HEK293 (cell line): ENCODE measurements around the gene LRP1B.

Experiments
- CTCF ChIA-PET: fragments of 350-600 bp; formaldehyde crosslinking; extraction: SDS; loops from one replicate; lab custom pipeline; 2021; ENCODE audit warnings: antibody characterized with exemption; lab: Yijun Ruan, JAX
- POLR2A ChIA-PET: fragments of 300-600 bp; formaldehyde crosslinking; extraction: SDS; loops from one replicate; lab custom pipeline; 2020; ENCODE audit warnings: antibody characterized with exemption, inconsistent platforms; lab: Yijun Ruan, JAX
- H3K27ac ChIP-seq: fragments of 200-500 bp; sonication (Bioruptor generic); 2 replicates; pipeline ENCODE4 v1.5.1; 2014; ENCODE audit warnings: low read depth, low read length, control low read depth, inconsistent platforms; ENCODE audit errors: extremely low read depth
- H3K36me3 ChIP-seq, 2 experiments: fragments of 200-500 bp in 1 of 2; sonication (Bioruptor generic) in 1 of 2; 1 replicate in 1 of 2; 2 replicates in 1 of 2; pipeline ENCODE4 v1.5.1; 2014 to 2017; ENCODE audit warnings: inconsistent platforms in 2 of 2, low read length in 2 of 2; ENCODE audit not compliant: control insufficient read depth in 2 of 2, insufficient read depth in 1 of 2
- H3K4me1 ChIP-seq: fragments of 200-500 bp; sonication (Bioruptor generic); 2 replicates; pipeline ENCODE4 v1.5.1; 2014; ENCODE audit warnings: mild to moderate bottlenecking, low read length, inconsistent platforms; ENCODE audit not compliant: control insufficient read depth, insufficient read depth
- H3K4me3 ChIP-seq: 2 replicates; pipeline ENCODE4 v1.5.1; 2011; ENCODE audit warnings: low read depth, mild to moderate bottlenecking, control low read depth, low read length, moderate library complexity
- H3K9me3 ChIP-seq: fragments of 200-500 bp; sonication (Bioruptor generic); 2 replicates; pipeline ENCODE4 v1.5.1; 2014; ENCODE audit warnings: low read depth, low read length, inconsistent platforms; ENCODE audit not compliant: control insufficient read depth, insufficient read depth
- GLIS1 ChIP-seq: fragments of 450-650 bp; formaldehyde crosslinking; IDR thresholded peaks from 2 replicates; pipeline ENCODE4 v1.5.1; 2016; ENCODE audit warnings: missing biosample characterization, missing genetic modification characterization
- KLF1 ChIP-seq: fragments of 450-650 bp; formaldehyde crosslinking; IDR thresholded peaks from 2 replicates; pipeline ENCODE4 v1.5.1; 2016; ENCODE audit warnings: missing biosample characterization, missing genetic modification characterization
- KLF9 ChIP-seq: fragments of 450-650 bp; formaldehyde crosslinking; IDR thresholded peaks from 2 replicates; pipeline ENCODE4 v1.5.1; 2016; ENCODE audit warnings: missing biosample characterization, missing genetic modification characterization, low read depth
- RBAK ChIP-seq: fragments of 450-650 bp; formaldehyde crosslinking; IDR thresholded peaks from 2 replicates; pipeline ENCODE4 v1.5.1; 2016; ENCODE audit warnings: missing biosample characterization, missing genetic modification characterization
- SETDB1 ChIP-seq: IDR thresholded peaks from one replicate; pipeline ENCODE4 v1.6.1; 2017; ENCODE audit warnings: mild to moderate bottlenecking, low read length, moderate library complexity, mixed read lengths; ENCODE audit not compliant: insufficient read length
- ZFP3 ChIP-seq: fragments of 450-650 bp; formaldehyde crosslinking; IDR thresholded peaks from 2 replicates; pipeline ENCODE4 v1.5.1; 2016; ENCODE audit warnings: low read depth, missing biosample characterization, missing genetic modification characterization
- ZNF132 ChIP-seq: fragments of 450-650 bp; formaldehyde crosslinking; IDR thresholded peaks from 2 replicates; pipeline ENCODE4 v1.5.1; 2017; ENCODE audit warnings: missing biosample characterization, missing genetic modification characterization, borderline replicate concordance
- ZNF324 ChIP-seq: fragments of 450-650 bp; formaldehyde crosslinking; IDR thresholded peaks from 2 replicates; pipeline ENCODE4 v1.5.1; 2016; ENCODE audit warnings: missing biosample characterization, missing genetic modification characterization
- ZNF416 ChIP-seq: fragments of 450-650 bp; formaldehyde crosslinking; IDR thresholded peaks from 2 replicates; pipeline ENCODE4 v1.5.1; 2016; ENCODE audit warnings: missing biosample characterization, missing genetic modification characterization
- ZNF48 ChIP-seq: fragments of 450-650 bp; formaldehyde crosslinking; IDR thresholded peaks from 2 replicates; pipeline ENCODE4 v1.5.1; 2016; ENCODE audit warnings: missing biosample characterization, missing genetic modification characterization
- ZNF549 ChIP-seq: fragments of 450-650 bp; IDR thresholded peaks from 2 replicates; pipeline ENCODE4 v1.5.1; 2018; ENCODE audit warnings: missing biosample characterization, missing genetic modification characterization, mild to moderate bottlenecking, inconsistent platforms, moderate library complexity
- ZNF558 ChIP-seq: fragments of 450-650 bp; formaldehyde crosslinking; IDR thresholded peaks from 2 replicates; pipeline ENCODE4 v1.5.1; 2016; ENCODE audit warnings: missing biosample characterization, missing genetic modification characterization
- ZNF624 ChIP-seq: fragments of 450-650 bp; formaldehyde crosslinking; IDR thresholded peaks from 2 replicates; pipeline ENCODE4 v1.5.1; 2017; ENCODE audit warnings: missing biosample characterization, missing genetic modification characterization
- ZNF664 ChIP-seq: fragments of 450-650 bp; formaldehyde crosslinking; IDR thresholded peaks from 2 replicates; pipeline ENCODE4 v1.5.1; 2016; ENCODE audit warnings: missing biosample characterization, missing genetic modification characterization
- ZSCAN30 ChIP-seq: fragments of 450-650 bp; IDR thresholded peaks from 2 replicates; pipeline ENCODE4 v1.5.1; 2018; ENCODE audit warnings: missing biosample characterization, mild to moderate bottlenecking, missing genetic modification characterization, moderate library complexity
- TF ChIP-seq, protein P1 (sequence below): fragments of 450-650 bp; formaldehyde crosslinking; IDR thresholded peaks from 2 replicates; pipeline ENCODE4 v1.5.1; 2016; ENCODE audit warnings: missing biosample characterization, missing genetic modification characterization
- TF ChIP-seq, protein P2 (sequence below): fragments of 450-650 bp; formaldehyde crosslinking; optimal IDR thresholded peaks from 2 replicates; pipeline ENCODE3; 2016; ENCODE audit warnings: missing biosample characterization, mild to moderate bottlenecking, missing genetic modification characterization
- TF ChIP-seq, protein P3 (sequence below): fragments of 450-650 bp; formaldehyde crosslinking; IDR thresholded peaks from 2 replicates; pipeline ENCODE4 v1.5.1; 2016; ENCODE audit warnings: missing biosample characterization, missing genetic modification characterization

Gene LRP1B

DNA sequence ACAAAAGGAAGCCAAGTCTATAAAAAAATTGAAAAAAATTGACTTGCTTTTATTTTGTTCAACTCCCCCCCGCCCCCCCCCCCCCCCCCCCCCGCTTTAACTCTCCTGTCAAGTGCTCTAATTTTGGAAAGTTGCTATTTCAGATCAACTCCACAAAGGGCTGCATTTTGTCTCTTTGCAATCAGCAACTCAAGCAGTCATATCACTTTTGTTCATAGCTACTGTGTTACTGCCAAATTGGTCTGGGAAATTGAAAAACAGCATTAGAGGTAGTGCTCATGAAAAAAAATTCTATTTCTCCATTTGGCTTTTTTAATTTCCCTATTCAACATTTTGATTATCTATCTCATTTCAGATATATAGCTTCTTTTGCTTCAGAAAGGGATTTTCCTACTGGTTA is 531.8 kb downstream of the LRP1B start:
- Histone ChIP-seq H3K4me1 (no peaks in the 10 kb centered on the region), H3K27ac (no peak overlapping the region), H3K4me3 (no peak overlapping the region), H3K9me3 (no peaks in the 10 kb centered on the region), H3K36me3 (no peaks in the 10 kb centered on the region)
- ChIA-PET CTCF (no interaction called here), POLR2A (no interaction called here)
- no peak for TF ChIP-seq KLF1 (tag by site-specific recombination)
- TF ChIP-seq, protein P1, sequence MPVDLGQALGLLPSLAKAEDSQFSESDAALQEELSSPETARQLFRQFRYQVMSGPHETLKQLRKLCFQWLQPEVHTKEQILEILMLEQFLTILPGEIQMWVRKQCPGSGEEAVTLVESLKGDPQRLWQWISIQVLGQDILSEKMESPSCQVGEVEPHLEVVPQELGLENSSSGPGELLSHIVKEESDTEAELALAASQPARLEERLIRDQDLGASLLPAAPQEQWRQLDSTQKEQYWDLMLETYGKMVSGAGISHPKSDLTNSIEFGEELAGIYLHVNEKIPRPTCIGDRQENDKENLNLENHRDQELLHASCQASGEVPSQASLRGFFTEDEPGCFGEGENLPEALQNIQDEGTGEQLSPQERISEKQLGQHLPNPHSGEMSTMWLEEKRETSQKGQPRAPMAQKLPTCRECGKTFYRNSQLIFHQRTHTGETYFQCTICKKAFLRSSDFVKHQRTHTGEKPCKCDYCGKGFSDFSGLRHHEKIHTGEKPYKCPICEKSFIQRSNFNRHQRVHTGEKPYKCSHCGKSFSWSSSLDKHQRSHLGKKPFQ (tag by site-specific recombination): no peak
- TF ChIP-seq, protein P2, sequence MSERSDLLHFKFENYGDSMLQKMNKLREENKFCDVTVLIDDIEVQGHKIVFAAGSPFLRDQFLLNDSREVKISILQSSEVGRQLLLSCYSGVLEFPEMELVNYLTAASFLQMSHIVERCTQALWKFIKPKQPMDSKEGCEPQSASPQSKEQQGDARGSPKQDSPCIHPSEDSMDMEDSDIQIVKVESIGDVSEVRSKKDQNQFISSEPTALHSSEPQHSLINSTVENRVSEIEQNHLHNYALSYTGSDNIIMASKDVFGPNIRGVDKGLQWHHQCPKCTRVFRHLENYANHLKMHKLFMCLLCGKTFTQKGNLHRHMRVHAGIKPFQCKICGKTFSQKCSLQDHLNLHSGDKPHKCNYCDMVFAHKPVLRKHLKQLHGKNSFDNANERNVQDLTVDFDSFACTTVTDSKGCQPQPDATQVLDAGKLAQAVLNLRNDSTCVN (tag by site-specific recombination): no peak

DNA sequence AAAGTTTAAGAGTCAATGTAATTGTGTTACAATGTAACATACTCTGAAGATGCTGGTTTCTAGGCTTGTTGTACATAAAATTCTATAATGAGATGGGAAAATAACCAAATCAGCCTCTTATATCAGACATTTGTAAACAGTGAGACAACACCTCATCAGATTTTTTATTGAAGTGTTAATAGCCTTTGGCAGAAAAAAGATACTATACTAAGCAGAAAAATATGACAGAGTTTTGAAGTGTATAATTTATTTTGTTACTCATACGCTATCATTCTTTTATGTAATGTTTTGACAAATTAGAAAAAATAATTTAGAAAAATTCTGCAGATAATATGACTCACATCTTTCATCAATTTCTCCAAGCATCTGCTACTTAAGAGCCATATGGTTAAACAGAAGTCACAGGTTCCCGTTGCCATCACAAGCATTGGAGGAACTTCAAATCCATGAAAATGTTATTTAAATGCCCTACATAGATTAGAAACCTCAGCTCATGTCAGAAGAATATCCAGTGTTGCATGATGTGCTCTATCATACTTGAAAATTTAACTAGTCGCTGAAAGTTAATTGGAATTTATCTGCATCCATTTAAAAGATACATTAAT is 535.4 kb downstream of the LRP1B start:
- POLR2A ChIA-PET: no interaction called here
- CTCF ChIA-PET: no interaction called here

DNA sequence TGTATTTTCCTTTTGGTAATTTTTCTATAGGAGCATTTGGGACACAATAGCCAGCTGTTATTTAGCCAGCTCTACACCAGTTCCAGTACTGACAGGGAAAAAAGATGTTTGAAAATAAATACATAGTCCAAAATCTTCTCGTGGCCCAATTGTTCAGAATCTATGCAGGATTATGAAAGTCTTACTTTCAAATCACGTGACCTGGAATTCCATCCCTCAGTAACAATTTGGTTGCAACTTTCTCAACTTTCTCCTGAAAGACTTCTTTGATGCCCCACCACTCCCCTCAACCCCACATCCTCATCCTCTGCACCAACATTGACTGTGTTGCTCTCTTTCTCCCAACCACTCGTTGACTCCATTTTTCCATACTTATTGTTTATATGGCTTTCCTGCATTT is 539.0 kb downstream of the LRP1B start:
- no peak overlapping the region for H3K27ac ChIP-seq
- CTCF ChIA-PET: no interaction called here

More for the DNA sequence above, 535.4 kb downstream of the LRP1B start:
- no peak overlapping the region for H3K27ac ChIP-seq
- TF ChIP-seq ZNF48 (tag by site-specific recombination): no peak
- no peak for TF ChIP-seq ZNF132 (tag by site-specific recombination)
- TF ChIP-seq GLIS1 (tag by site-specific recombination): no peak
- TF ChIP-seq ZNF624 (tag by site-specific recombination): no peak
- no peaks in the 10 kb centered on the region for H3K36me3 ChIP-seq
- no peaks in the 10 kb centered on the region for H3K9me3 ChIP-seq
- no peak overlapping the region for H3K4me3 ChIP-seq
- no peaks in the 10 kb centered on the region; the same call in 1 of the 2 replicates for H3K4me1 ChIP-seq

DNA sequence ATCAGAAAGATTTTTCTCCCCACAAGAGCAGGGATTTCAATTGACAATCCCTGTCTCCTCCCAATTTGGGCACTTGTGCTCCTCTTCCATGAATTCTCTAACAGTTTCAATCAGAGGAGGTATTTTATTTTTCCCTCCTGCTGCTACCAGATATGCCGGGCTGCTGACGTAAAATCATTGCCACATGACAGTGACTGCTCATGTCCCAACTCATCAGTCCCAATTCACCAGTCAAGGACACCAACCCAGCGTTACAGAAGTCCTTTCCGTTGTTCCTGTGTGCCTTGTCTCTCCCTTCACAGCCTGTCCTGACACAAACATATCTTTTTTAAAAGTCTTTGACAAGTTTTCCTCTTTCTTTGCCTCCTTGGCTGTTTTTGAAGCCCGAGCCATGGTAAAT is 540.2 kb downstream of the LRP1B start:
- Histone ChIP-seq H3K4me3 (no peak overlapping the region), H3K4me1 (peaks cover 4% of the 10 kb centered on the region; the same call in 1 of the 2 replicates), H3K27ac (no peak overlapping the region), H3K36me3 (no peaks in the 10 kb centered on the region), H3K9me3 (no peaks in the 10 kb centered on the region)
- POLR2A ChIA-PET: no interaction called here
- CTCF ChIA-PET: interaction anchor here (0.7 kb wide), 1 partner anchor 69 kb away, joined by 3 read pairs; no protein-coding TSS in a partner anchor
- TF ChIP-seq RBAK (tag by site-specific recombination) (no peak), ZNF324 (no peak), ZFP3 (no peak), KLF9 (no peak), ZNF558 (tag by site-specific recombination) (no peak)
- TF ChIP-seq, protein P3, sequence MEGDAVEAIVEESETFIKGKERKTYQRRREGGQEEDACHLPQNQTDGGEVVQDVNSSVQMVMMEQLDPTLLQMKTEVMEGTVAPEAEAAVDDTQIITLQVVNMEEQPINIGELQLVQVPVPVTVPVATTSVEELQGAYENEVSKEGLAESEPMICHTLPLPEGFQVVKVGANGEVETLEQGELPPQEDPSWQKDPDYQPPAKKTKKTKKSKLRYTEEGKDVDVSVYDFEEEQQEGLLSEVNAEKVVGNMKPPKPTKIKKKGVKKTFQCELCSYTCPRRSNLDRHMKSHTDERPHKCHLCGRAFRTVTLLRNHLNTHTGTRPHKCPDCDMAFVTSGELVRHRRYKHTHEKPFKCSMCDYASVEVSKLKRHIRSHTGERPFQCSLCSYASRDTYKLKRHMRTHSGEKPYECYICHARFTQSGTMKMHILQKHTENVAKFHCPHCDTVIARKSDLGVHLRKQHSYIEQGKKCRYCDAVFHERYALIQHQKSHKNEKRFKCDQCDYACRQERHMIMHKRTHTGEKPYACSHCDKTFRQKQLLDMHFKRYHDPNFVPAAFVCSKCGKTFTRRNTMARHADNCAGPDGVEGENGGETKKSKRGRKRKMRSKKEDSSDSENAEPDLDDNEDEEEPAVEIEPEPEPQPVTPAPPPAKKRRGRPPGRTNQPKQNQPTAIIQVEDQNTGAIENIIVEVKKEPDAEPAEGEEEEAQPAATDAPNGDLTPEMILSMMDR (tag by site-specific recombination): no peak

More for the DNA sequence above, 539.0 kb downstream of the LRP1B start:
- POLR2A ChIA-PET: no interaction called here
- TF ChIP-seq ZNF664 (tag by site-specific recombination) (no peak), ZNF416 (tag by site-specific recombination) (no peak), ZNF549 (tag by site-specific recombination) (no peak), ZSCAN30 (tag by site-specific recombination) (no peak), SETDB1 (no peak)
- Histone ChIP-seq H3K36me3 (no peaks in the 10 kb centered on the region), H3K4me1 (peaks cover 4% of the 10 kb centered on the region; the same call in 1 of the 2 replicates), H3K4me3 (no peak overlapping the region), H3K9me3 (no peaks in the 10 kb centered on the region)
